GM12878 (cell line): ENCODE measurements around the gene LTBP3. TPM values are rescaled to one million over a fixed set of nuclear protein-coding genes. Genes with fewer than 3 reads are reported as not detected.

Experiments used
- ATAC-seq: fragments of 200-7000 bp; cut with Tn5 transposase; 3 replicates; pipeline ENCODE4 v1.9.1; 2020; ENCODE audit warnings: mild to moderate bottlenecking, moderate library complexity
- BruUV-seq: library from RNA; stranded (reverse); fragments of 400-500 nt; replicated peaks from 2 replicates; lab custom pipeline; 2021; lab: Mats Ljungman, UMichigan
- CTCF ChIA-PET: fragments of 300-600 bp; sonication (Branson Sonifier 250); formaldehyde crosslinking; extraction: SDS; loops from one replicate; lab custom pipeline; 2021; ENCODE audit warnings: inconsistent platforms; lab: Yijun Ruan, JAX
- POLR2A ChIA-PET: fragments of 350-600 bp; formaldehyde crosslinking; extraction: SDS; loops from one replicate; lab custom pipeline; 2021; ENCODE audit warnings: inconsistent platforms; lab: Charles Lee
- RAD21 ChIA-PET: fragments of 300-600 bp; sonication (Branson Sonifier 250); formaldehyde crosslinking; loops from one replicate; lab custom pipeline; 2023; ENCODE audit warnings: antibody characterized with exemption; ENCODE audit not compliant: unreplicated experiment; lab: Charles Lee
- SMC1A ChIA-PET: fragments of 300-600 bp; sonication (Branson Sonifier 250); formaldehyde crosslinking; loops from one replicate; lab custom pipeline; 2023; ENCODE audit not compliant: unreplicated experiment, uncharacterized antibody; lab: Charles Lee
- DNase-seq: peaks from one replicate; pipeline ENCODE4 v3.0.0-alpha.2; 2011; ENCODE audit warnings: low read depth, low spot score
- FAIRE-seq: peaks from 3 replicates; lab custom pipeline; 2011; peaks lifted over from hg19 to GRCh38; lab: Jason Lieb, UNC
- H2AFZ ChIP-seq: 2 replicates; pipeline ENCODE4 v1.6.0; 2011; ENCODE audit warnings: low read depth, low read length, control low read depth; ENCODE audit not compliant: control insufficient read depth
- H3K27ac ChIP-seq: 2 replicates; pipeline ENCODE4 v1.5.1; 2011; ENCODE audit warnings: control low read depth; ENCODE audit not compliant: control insufficient read depth, insufficient read depth
- H3K27me3 ChIP-seq, 2 experiments: replicated peaks in 1 of 2; 2 replicates each; pipeline versions ENCODE4 v1.6.0 to v1.6.1; 2011; ENCODE audit warnings: low read length in 1 of 2; ENCODE audit not compliant: control insufficient read depth in 2 of 2, insufficient read depth in 2 of 2
- H3K36me3 ChIP-seq, 2 experiments: 2 replicates each; pipeline ENCODE4 v1.5.1; 2011; ENCODE audit warnings: low read length in 1 of 2; ENCODE audit not compliant: control insufficient read depth in 2 of 2, insufficient read depth in 2 of 2
- H3K4me1 ChIP-seq: 2 replicates; pipeline ENCODE4 v1.6.1; 2011; ENCODE audit warnings: mild to moderate bottlenecking, low read length, moderate library complexity, mixed read lengths; ENCODE audit not compliant: control insufficient read depth, insufficient read depth
- H3K4me2 ChIP-seq: 2 replicates; pipeline ENCODE4 v1.6.0; 2011; ENCODE audit warnings: control low read depth; ENCODE audit not compliant: control insufficient read depth, insufficient read depth
- H3K4me3 ChIP-seq: fragments of 200-600 bp; sonication (generic); 2 replicates; pipeline ENCODE4 v1.5.1; 2016
- H3K79me2 ChIP-seq: 2 replicates; pipeline ENCODE4 v1.6.0; 2011; ENCODE audit warnings: low read length; ENCODE audit not compliant: control insufficient read depth, insufficient read depth
- H3K9ac ChIP-seq: 2 replicates; pipeline ENCODE4 v1.8.0; 2011; ENCODE audit warnings: low read length, control low read depth, mixed read lengths; ENCODE audit not compliant: control insufficient read depth, insufficient read depth
- H3K9me3 ChIP-seq: replicated peaks from 3 replicates; pipeline ENCODE4 v1.5.1; 2011; ENCODE audit warnings: mild to moderate bottlenecking, low read length; ENCODE audit not compliant: control insufficient read depth, insufficient read depth
- H4K20me1 ChIP-seq: 2 replicates; pipeline ENCODE4 v1.6.0; 2011; ENCODE audit not compliant: control insufficient read depth, insufficient read depth
- CHD2 ChIP-seq: IDR thresholded peaks from 2 replicates; pipeline ENCODE4 v1.6.1; 2011; ENCODE audit warnings: low read depth, low read length, improper control_type of control experiment, borderline replicate concordance
- HDGF ChIP-seq: fragments of 450-650 bp; IDR thresholded peaks from 2 replicates; pipeline ENCODE4 v1.6.1; 2016; ENCODE audit warnings: antibody characterized with exemption
- MTA2 ChIP-seq: fragments of 450-650 bp; IDR thresholded peaks from 2 replicates; pipeline ENCODE4 v1.6.1; 2016; ENCODE audit warnings: low read depth, mild to moderate bottlenecking, moderate library complexity
- NBN ChIP-seq: fragments of 450-650 bp; IDR thresholded peaks from 2 replicates; pipeline ENCODE4 v1.6.1; 2016
- POLR2A ChIP-seq: IDR thresholded peaks from 2 replicates; pipeline ENCODE4 v1.6.1; 2011; ENCODE audit warnings: low read depth, mild to moderate bottlenecking, low read length
- POLR2AphosphoS5 ChIP-seq: IDR thresholded peaks from 2 replicates; pipeline ENCODE4 v1.6.1; 2011; ENCODE audit warnings: mild to moderate bottlenecking, low read length, inconsistent platforms
- RBBP5 ChIP-seq: fragments of 200-600 bp; sonication (generic); conservative IDR thresholded peaks from 2 replicates; pipeline ENCODE4 v1.6.1; 2016
- SMAD1 ChIP-seq: fragments of 450-650 bp; IDR thresholded peaks from 2 replicates; pipeline ENCODE4 v1.6.1; 2018; ENCODE audit warnings: mild to moderate bottlenecking, low read depth; ENCODE audit not compliant: partially characterized antibody
- SREBF1 ChIP-seq: IDR thresholded peaks from 2 replicates; pipeline ENCODE4 v1.6.1; 2012; ENCODE audit warnings: mild to moderate bottlenecking, low read length
- SRF ChIP-seq, 2 experiments: IDR thresholded peaks; 2 replicates each; pipeline ENCODE4 v1.6.1; 2011; ENCODE audit warnings: low read depth in 2 of 2, low read length in 2 of 2, mild to moderate bottlenecking in 1 of 2, moderate library complexity in 1 of 2
- TCF7 ChIP-seq: IDR thresholded peaks from 2 replicates; pipeline ENCODE4 v1.6.1; 2014; ENCODE audit warnings: antibody characterized with exemption, borderline replicate concordance
- ZNF592 ChIP-seq: fragments of 450-650 bp; IDR thresholded peaks from 2 replicates; pipeline ENCODE4 v1.6.1; 2017; ENCODE audit warnings: mild to moderate bottlenecking, moderate library complexity
- WGBS: methylation state at CpG from one replicate; pipeline ENCODE4 v1.1.6; 2016; ENCODE audit warnings: low lambda C conversion rate; ENCODE audit not compliant: insufficient replicate concordance, insufficient coverage; ENCODE audit errors: missing lambda C conversion rate; 5-methylcytosine and 5-hydroxymethylcytosine counted together
- in situ Hi-C: fragments of 300-500 bp; cut with MboI; formaldehyde crosslinking; loops from 9 replicates; pipeline ENCODE4 v1.14.3; 2018; ENCODE audit warnings: mixed read lengths
- intact Hi-C: fragments of 100-400 bp; cut with micrococcal nuclease; formaldehyde crosslinking; loops from one replicate; pipeline ENCODE4 v1.14.2; 2022; ENCODE audit not compliant: unreplicated experiment
- polyA plus RNA-seq, 11 experiments: library from polyadenylated mRNA; depleted of rRNA in 4 of 11; unstranded in 6 of 11; stranded (reverse) in 5 of 11; fragments of >200 nt; fragmentation: Nextera tagmentation in 4 of 11; fragmentation: Illumina TruSeq in 1 of 11; extraction: Ambion mirVana in 4 of 11; extraction: Trizol in 1 of 11; gene quantifications; 1 replicate in 1 of 11; 2 replicates in 10 of 11; pipeline versions ENCODE4 v1.2.1 to v1.2.3, GENCODE V29; 2011 to 2016; ENCODE audit warnings: inconsistent platforms in 2 of 11, missing spikeins in 2 of 11, low read depth in 1 of 11
- total RNA-seq, 4 experiments: library from RNA; depleted of rRNA in 3 of 4; stranded (reverse); fragments of >200 nt in 3 of 4; fragmentation: Illumina TruSeq in 1 of 4; extraction: Trizol in 1 of 4; gene quantifications; 2 replicates each; pipeline versions ENCODE4 v1.2.1 to v1.2.3, GENCODE V29; 2013 to 2021
- TF ChIP-seq, protein P1 (sequence below): IDR thresholded peaks from 2 replicates; pipeline ENCODE4 v1.6.1; 2011; ENCODE audit warnings: mild to moderate bottlenecking, low read depth, low read length, moderate library complexity; ENCODE audit not compliant: insufficient replicate concordance

Gene LTBP3
- total and polyA plus RNA-seq, 10 of the 15 experiments (the other 5 are each of a cell fraction or from before 2014, with no cell fraction given) = 2.2 to 12.2 (median 6.2) TPM; not detected in 2

DNA sequence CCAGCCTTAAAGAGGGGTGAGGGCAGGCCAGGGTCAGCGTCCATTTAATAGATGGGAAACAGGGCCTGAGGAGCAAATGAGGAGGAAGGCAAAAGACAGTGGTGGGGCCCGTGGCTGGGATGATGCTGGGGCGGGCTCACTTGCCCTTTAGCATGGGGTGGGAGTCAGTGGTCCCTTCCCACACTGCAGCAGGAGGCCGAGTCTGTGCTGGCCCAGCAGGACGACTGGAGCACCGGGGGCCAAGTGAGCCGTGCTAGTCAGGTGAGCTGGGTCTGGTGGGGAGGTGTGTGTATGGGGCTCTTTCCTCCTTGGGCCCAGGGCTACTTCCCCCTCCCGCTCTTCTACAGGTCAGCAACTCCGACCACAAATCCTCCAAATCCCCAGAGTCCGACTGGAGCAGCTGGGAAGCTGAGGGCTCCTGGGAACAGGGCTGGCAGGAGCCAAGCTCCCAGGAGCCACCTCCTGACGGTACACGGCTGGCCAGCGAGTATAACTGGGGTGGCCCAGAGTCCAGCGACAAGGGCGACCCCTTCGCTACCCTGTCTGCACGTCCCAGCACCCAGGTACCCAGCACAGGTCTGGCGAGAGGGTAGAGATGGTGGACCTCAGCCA, 20.4 kb downstream of the LTBP3 start:
- Histone ChIP-seq H3K4me3 (no peak overlapping the region), H3K4me1 (peaks cover 6% of the 10 kb centered on the region), H3K36me3 (peaks cover 5 to 7% of the 10 kb centered on the region in 2 experiments; a peak in 3 of 4 replicates), H3K27me3 (no peaks in the 10 kb centered on the region), H3K9ac (no peak overlapping the region), H3K4me2 (no peak overlapping the region), H3K9me3 (no peaks in the 10 kb centered on the region), H2AFZ (no peak overlapping the region), H3K79me2 (no peaks in the 10 kb centered on the region), H4K20me1 (no peaks in the 10 kb centered on the region), H3K27ac (no peak overlapping the region)
- SMC1A ChIA-PET = no interaction called here
- WGBS = 74% methylated on average over 18 of the region's 18 CpGs
- BruUV-seq = no TSS peak
- ATAC-seq = no peak
- intact Hi-C loops = no loop called here
- DNase-seq = no peak
- CTCF ChIA-PET = no interaction called here
- in situ Hi-C loops = no loop called here
- FAIRE-seq = no peak
- POLR2A ChIA-PET = no interaction called here
- RAD21 ChIA-PET = no interaction called here
- TF ChIP-seq POLR2A = 0 out of 2 replicates have a peak, but pooled peaks have one; percentile 17
- TF ChIP-seq NBN = no peak
- TF ChIP-seq, all 136 proteins: peak for 1

GRCh38 chr11:65537296-65537597, 20.9 kb downstream of the LTBP3 start:
- H3K79me2 ChIP-seq = no peaks in the 10 kb centered on the region
- no peaks in the 10 kb centered on the region for H3K9me3 ChIP-seq
- ChIA-PET RAD21 (interaction anchor here (0.6 kb wide), 1 partner anchor 15 kb away, joined by 3 read pairs; no protein-coding TSS in a partner anchor), SMC1A (no interaction called here), CTCF (no interaction called here), POLR2A (no interaction called here)
- peaks cover 6% of the 10 kb centered on the region for H3K4me1 ChIP-seq
- DNase-seq (no peak), ATAC-seq (no peak), FAIRE-seq (no peak)
- H3K27ac ChIP-seq = no peak overlapping the region
- intact Hi-C loops (no loop called here), in situ Hi-C loops (no loop called here)
- no peak overlapping the region for H3K4me2 ChIP-seq
- 87% methylated on average over 2 of the region's 2 CpGs for WGBS
- H3K4me3 ChIP-seq = no peak overlapping the region
- H3K36me3 ChIP-seq = peaks cover 8 to 9% of the 10 kb centered on the region in 2 experiments; a peak in 3 of 4 replicates
- no TSS peak for BruUV-seq
- no peak overlapping the region for H3K9ac ChIP-seq
- TF ChIP-seq RBBP5 (no peak), CHD2 (no peak), TCF7 (no peak), SREBF1 (no peak), SMAD1 (no peak), ZNF592 (no peak), HDGF (no peak), POLR2AphosphoS5 (peak; percentile 16; the same call in 1 of the 2 replicates), MTA2 (no peak), SRF (IDR thresholded peaks at IDR 0.05; ENCODE audit: low read depth in 2 of 2, low read length in 2 of 2) (no peak), POLR2A (peak; percentile 30; the same call in 1 of the 2 replicates)
- TF ChIP-seq, protein P1, sequence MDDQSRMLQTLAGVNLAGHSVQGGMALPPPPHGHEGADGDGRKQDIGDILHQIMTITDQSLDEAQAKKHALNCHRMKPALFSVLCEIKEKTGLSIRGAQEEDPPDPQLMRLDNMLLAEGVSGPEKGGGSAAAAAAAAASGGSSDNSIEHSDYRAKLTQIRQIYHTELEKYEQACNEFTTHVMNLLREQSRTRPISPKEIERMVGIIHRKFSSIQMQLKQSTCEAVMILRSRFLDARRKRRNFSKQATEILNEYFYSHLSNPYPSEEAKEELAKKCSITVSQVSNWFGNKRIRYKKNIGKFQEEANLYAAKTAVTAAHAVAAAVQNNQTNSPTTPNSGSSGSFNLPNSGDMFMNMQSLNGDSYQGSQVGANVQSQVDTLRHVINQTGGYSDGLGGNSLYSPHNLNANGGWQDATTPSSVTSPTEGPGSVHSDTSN = no peak
- no peaks in the 10 kb centered on the region for H3K27me3 ChIP-seq
- H4K20me1 ChIP-seq = no peaks in the 10 kb centered on the region
- H2AFZ ChIP-seq = no peak overlapping the region
